Measurements from ENCODE around the gene RTN4. TPM values are rescaled to one million over a fixed set of nuclear protein-coding genes. Genes with fewer than 3 reads are reported as not detected.

RTN4 gene
- total RNA-seq, 2 donors from 2014 or later = 190 to 249 TPM

DNA sequence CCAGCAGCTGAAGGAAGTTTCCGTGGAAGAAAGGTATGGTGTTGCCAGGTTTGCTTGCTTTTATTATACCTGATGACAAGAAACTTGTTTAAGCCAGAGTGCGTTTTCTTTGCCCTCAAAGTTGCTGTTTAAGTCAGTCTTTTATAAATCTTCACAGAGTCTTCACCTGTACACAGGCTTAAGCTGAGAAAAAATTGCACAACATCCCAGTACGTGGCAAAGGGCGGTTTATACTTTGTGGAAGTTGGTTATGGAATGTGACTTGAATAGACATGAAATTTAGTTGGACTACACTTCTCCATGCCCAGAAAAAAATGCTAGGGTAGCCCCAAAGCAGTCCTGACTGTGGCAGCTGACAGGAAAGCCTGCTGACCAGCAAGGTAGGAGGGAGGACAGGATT, 121.5 kb downstream of the RTN4 start:
- H3K27ac ChIP-seq = no peak overlapping the region
- no peaks in the 10 kb centered on the region for H3K9me3 ChIP-seq
- no peaks in the 10 kb centered on the region for H3K4me1 ChIP-seq (replicated peaks)
- H3K27me3 ChIP-seq (replicated peaks; ENCODE audit: insufficient read depth) = no peaks in the 10 kb centered on the region
- intact Hi-C loops (cut with DNase I) = no loop called here
- H3K4me3 ChIP-seq = no peak overlapping the region
- DNase-seq (ENCODE audit: low spot score) = no peak
- 59% methylated on average over 4 of the region's 4 CpGs for WGBS
- H3K36me3 ChIP-seq = no peaks in the 10 kb centered on the region
- no peak for TF ChIP-seq POLR2AphosphoS5 (IDR thresholded peaks at IDR 0.05)
- no peak for TF ChIP-seq POLR2A (IDR thresholded peaks at IDR 0.05)
- no peak for TF ChIP-seq CTCF (IDR thresholded peaks at IDR 0.05)

DNA sequence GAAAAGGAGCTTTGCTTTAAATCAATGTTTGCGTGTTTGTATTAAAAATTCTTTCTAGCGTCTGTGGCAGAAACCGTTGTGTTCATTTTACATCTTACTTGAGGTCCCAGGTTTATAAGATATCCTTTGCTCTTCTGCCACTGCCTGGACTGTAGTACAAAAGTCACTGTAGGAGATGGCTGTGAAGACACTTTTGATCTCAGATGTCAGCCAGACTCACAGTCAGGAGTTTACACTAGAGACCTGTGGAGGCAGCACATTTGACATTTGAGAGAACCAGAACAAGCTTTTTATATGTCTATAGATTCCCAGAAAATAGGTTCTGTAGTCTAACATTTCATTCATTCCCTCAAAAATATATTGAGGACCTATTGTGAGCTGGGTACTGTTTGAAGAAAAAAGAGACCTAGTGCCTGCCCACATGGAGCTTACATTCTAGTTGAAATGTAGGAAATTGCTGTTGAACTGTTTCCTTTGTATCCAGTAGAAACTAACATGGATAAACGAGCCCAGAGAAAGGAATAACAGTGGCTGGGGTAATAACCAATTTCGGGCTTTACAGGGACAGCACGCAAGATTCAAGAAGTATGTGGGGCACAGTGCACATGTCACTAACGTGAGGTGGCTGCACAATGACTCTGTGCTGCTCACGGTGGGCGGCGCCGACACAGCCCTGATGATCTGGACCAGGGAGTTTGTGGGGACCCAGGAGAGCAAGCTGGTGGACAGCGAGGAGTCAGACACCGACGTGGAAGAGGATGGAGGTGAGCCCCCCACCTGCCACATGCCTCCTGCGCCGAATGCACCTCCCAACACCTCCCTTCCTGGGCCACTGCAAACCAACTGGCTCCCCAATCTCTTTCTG, 122.3 kb downstream of the RTN4 start:
- Histone ChIP-seq H3K27ac (no peak overlapping the region), H3K9me3 (no peaks in the 10 kb centered on the region), H3K4me3 (no peak overlapping the region), H3K36me3 (no peaks in the 10 kb centered on the region), H3K27me3 (replicated peaks; ENCODE audit: insufficient read depth) (no peaks in the 10 kb centered on the region), H3K4me1 (replicated peaks) (no peaks in the 10 kb centered on the region)
- intact Hi-C loops (cut with DNase I) = no loop called here
- TF ChIP-seq POLR2AphosphoS5 (IDR thresholded peaks at IDR 0.05) (no peak), POLR2A (IDR thresholded peaks at IDR 0.05) (no peak), CTCF (IDR thresholded peaks at IDR 0.05) (no peak)
- no peak for DNase-seq (ENCODE audit: low spot score)
- 90% methylated on average over 16 of the region's 16 CpGs for WGBS

DNA sequence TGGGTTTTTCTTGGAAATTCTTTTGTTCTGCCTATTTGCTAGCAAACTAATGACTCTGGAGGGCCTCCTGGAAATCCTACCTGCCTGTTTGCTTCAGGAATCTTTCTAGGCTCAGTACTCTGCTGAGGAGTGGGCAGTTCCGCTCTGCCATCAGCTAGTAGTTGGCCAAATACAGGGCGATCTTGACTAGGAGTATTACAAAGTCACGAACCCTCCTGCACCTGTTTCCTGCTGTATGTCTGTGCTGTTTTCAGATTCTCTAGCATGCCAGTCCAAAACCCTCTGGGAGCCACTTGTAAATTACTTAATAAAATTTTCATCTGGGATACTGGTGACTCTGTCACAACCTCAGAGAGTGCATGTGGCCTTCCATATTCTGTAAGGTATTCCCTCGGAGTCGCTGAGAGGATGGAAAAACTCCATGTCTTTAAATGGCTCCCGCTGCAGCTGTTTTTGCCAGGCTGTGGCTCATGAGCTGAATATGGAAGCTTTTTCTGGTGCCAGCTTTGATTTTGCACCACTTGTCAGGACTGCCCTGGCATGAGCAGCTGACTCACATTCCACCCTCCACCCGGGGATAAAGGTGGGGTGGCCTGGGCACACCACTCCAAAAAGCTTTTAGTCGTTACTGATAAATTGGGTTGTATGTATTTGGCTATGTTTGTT, 123.0 kb downstream of the RTN4 start:
- WGBS = 81% methylated on average over 8 of the region's 8 CpGs
- Histone ChIP-seq H3K36me3 (no peaks in the 10 kb centered on the region), H3K27ac (no peak overlapping the region), H3K4me3 (no peak overlapping the region), H3K4me1 (replicated peaks) (no peaks in the 10 kb centered on the region), H3K9me3 (no peaks in the 10 kb centered on the region), H3K27me3 (replicated peaks; ENCODE audit: insufficient read depth) (no peaks in the 10 kb centered on the region)
- TF ChIP-seq POLR2AphosphoS5 (IDR thresholded peaks at IDR 0.05) (no peak), CTCF (IDR thresholded peaks at IDR 0.05) (no peak), POLR2A (IDR thresholded peaks at IDR 0.05) (no peak)
- no peak for DNase-seq (ENCODE audit: low spot score)
- intact Hi-C loops (cut with DNase I) = no loop called here

- WGBS = 92% methylated on average over 4 of the region's 4 CpGs
- no peak for DNase-seq (ENCODE audit: low spot score)
- Histone ChIP-seq H3K27ac (no peak overlapping the region), H3K4me3 (no peak overlapping the region), H3K9me3 (no peaks in the 10 kb centered on the region), H3K27me3 (replicated peaks; ENCODE audit: insufficient read depth) (no peaks in the 10 kb centered on the region), H3K4me1 (replicated peaks) (no peaks in the 10 kb centered on the region), H3K36me3 (no peaks in the 10 kb centered on the region)
- intact Hi-C loops (cut with DNase I) = no loop called here
- TF ChIP-seq POLR2AphosphoS5 (IDR thresholded peaks at IDR 0.05) = no peak
- no peak for TF ChIP-seq POLR2A (IDR thresholded peaks at IDR 0.05)
- TF ChIP-seq CTCF (IDR thresholded peaks at IDR 0.05) = no peak
Observed at GRCh38 chr2:54925022-54925421, 125.2 kb downstream of the RTN4 start.

Measured in prostate gland (tissue), 2 donors.